HL-60 (cell line): ENCODE measurements around the gene SNX9.
"Not testable (repeated sequence)": the region's sequence is repeated elsewhere in the genome, so short reads cannot be mapped to it uniquely, and the experiment has no call there.

Source experiments
- DNase-seq, 2 experiments: peaks; one replicate each; pipeline ENCODE4 v3.0.0-alpha.2; 2010 to 2020; ENCODE audit warnings: low read depth in 1 of 2, low spot score in 1 of 2
- H3K27ac ChIP-seq: fragments of 250-450 bp; sonication (Bioruptor Pico); replicated peaks from 2 replicates; pipeline ENCODE4 v1.5.1; 2020; ENCODE audit warnings: mild to moderate bottlenecking, moderate library complexity
- H3K27me3 ChIP-seq: fragments of 250-450 bp; sonication (Bioruptor Pico); 2 replicates; pipeline ENCODE4 v1.5.1; 2021; ENCODE audit warnings: mild to moderate bottlenecking, moderate library complexity; ENCODE audit not compliant: insufficient read depth, poor library complexity, severe bottlenecking
- H3K4me3 ChIP-seq: replicated peaks from 2 replicates; pipeline ENCODE4 v1.5.1; 2011; ENCODE audit warnings: mild to moderate bottlenecking, control low read depth, low read length; ENCODE audit not compliant: insufficient read depth
- GABPA ChIP-seq: IDR thresholded peaks from 2 replicates; pipeline ENCODE4 v1.6.1; 2012; ENCODE audit warnings: low read depth
- POLR2AphosphoS5 ChIP-seq: IDR thresholded peaks from 2 replicates; pipeline ENCODE4 v1.6.1; 2012; ENCODE audit warnings: low read depth
- SPI1 ChIP-seq: IDR thresholded peaks from 2 replicates; pipeline ENCODE4 v1.6.1; 2012; ENCODE audit warnings: low read depth, mild to moderate bottlenecking, borderline replicate concordance
- TF ChIP-seq, protein P1 (sequence below): IDR thresholded peaks from one replicate; pipeline ENCODE4 v1.5.1; 2011; ENCODE audit warnings: low read length, control low read depth, inconsistent platforms; ENCODE audit not compliant: insufficient read depth
- TF ChIP-seq, protein P2 (sequence below): IDR thresholded peaks from 2 replicates; pipeline ENCODE4 v1.6.1; 2012; ENCODE audit warnings: low read depth; ENCODE audit not compliant: insufficient replicate concordance

SNX9 gene

DNA sequence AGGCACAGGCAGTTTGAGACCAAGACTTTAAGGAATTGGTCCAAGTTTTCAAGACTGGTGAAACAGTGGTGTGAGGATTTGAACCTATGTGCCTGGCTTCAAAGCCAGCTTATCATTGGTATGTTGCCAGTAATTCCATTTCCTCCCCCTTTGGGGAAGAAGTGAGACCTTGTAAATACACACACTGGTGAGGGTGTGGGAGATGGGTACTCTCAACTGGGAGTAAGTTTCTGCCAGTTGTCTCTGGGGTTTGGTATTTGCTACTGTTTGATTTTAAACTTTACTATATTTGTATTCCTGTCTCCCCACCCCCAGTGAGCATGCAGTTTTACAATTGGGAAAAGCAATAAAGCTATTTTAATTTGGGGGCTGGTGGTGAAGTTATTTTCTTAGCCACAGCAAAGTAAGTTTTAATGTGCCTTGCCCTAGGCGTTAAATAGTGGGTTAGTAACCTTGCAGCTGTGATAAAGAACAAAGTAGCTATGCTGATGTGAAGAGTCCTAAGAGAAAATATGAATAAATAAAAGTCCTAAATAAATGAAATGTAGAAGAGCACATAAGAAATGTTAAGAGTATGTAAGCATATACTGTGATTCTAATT lies 31.0 kb downstream of the SNX9 start:
- no peaks in the 10 kb centered on the region for H3K27me3 ChIP-seq
- no peak for DNase-seq
- TF ChIP-seq GABPA (no peak), POLR2AphosphoS5 (no peak), SPI1 (no peak)
- TF ChIP-seq, protein P1, sequence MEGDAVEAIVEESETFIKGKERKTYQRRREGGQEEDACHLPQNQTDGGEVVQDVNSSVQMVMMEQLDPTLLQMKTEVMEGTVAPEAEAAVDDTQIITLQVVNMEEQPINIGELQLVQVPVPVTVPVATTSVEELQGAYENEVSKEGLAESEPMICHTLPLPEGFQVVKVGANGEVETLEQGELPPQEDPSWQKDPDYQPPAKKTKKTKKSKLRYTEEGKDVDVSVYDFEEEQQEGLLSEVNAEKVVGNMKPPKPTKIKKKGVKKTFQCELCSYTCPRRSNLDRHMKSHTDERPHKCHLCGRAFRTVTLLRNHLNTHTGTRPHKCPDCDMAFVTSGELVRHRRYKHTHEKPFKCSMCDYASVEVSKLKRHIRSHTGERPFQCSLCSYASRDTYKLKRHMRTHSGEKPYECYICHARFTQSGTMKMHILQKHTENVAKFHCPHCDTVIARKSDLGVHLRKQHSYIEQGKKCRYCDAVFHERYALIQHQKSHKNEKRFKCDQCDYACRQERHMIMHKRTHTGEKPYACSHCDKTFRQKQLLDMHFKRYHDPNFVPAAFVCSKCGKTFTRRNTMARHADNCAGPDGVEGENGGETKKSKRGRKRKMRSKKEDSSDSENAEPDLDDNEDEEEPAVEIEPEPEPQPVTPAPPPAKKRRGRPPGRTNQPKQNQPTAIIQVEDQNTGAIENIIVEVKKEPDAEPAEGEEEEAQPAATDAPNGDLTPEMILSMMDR, result no peak
- TF ChIP-seq, protein P2, sequence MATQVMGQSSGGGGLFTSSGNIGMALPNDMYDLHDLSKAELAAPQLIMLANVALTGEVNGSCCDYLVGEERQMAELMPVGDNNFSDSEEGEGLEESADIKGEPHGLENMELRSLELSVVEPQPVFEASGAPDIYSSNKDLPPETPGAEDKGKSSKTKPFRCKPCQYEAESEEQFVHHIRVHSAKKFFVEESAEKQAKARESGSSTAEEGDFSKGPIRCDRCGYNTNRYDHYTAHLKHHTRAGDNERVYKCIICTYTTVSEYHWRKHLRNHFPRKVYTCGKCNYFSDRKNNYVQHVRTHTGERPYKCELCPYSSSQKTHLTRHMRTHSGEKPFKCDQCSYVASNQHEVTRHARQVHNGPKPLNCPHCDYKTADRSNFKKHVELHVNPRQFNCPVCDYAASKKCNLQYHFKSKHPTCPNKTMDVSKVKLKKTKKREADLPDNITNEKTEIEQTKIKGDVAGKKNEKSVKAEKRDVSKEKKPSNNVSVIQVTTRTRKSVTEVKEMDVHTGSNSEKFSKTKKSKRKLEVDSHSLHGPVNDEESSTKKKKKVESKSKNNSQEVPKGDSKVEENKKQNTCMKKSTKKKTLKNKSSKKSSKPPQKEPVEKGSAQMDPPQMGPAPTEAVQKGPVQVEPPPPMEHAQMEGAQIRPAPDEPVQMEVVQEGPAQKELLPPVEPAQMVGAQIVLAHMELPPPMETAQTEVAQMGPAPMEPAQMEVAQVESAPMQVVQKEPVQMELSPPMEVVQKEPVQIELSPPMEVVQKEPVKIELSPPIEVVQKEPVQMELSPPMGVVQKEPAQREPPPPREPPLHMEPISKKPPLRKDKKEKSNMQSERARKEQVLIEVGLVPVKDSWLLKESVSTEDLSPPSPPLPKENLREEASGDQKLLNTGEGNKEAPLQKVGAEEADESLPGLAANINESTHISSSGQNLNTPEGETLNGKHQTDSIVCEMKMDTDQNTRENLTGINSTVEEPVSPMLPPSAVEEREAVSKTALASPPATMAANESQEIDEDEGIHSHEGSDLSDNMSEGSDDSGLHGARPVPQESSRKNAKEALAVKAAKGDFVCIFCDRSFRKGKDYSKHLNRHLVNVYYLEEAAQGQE, result no peak
- no peak overlapping the region for H3K4me3 ChIP-seq
- H3K27ac ChIP-seq, result no peak overlapping the region

DNA sequence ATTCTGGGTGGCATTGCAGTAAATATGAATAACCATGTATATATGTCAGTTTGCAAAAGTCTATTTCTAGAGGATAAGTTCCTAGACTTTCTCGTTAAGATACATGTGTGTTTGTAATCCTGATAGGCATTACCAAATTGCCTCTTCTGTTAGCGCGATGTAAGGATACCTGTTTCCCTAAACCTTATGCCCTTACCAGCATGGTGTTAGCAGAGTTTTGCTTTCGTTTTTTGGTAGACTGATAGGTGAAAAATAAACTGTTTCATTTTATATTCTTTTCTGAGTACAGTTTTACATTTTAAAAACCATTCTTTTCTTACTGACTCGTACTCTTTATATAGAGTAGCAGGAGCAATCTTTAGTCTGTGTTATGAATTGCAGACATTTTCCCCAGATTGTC lies 32.3 kb downstream of the SNX9 start:
- Histone ChIP-seq H3K27ac (no peak overlapping the region), H3K4me3 (no peak overlapping the region), H3K27me3 (no peaks in the 10 kb centered on the region)
- TF ChIP-seq, protein P1, result no peak
- TF ChIP-seq SPI1 (no peak), POLR2AphosphoS5 (no peak), GABPA (no peak)
- no peak for DNase-seq

DNA sequence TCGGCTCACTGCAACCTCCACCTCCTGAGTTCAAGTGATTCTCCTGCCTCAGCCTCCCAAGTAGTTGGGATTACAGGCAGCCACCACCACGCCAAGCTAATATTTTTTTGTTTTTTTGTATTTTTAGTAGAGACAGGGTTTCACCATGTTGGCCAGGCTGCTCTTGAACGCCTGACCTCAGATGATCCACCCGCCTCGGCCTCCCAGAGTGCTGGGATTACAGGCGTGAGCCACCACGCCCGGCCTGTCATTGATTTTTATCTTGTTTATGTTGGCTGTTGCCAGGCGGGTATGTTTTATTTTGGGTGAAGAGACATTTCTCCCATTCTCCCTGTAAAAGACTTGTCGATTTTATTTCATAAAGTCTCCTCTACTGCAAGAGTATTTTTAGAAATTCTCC lies 32.8 kb downstream of the SNX9 start:
- H3K27ac ChIP-seq, DNase-seq: not testable (repeated sequence)

DNA sequence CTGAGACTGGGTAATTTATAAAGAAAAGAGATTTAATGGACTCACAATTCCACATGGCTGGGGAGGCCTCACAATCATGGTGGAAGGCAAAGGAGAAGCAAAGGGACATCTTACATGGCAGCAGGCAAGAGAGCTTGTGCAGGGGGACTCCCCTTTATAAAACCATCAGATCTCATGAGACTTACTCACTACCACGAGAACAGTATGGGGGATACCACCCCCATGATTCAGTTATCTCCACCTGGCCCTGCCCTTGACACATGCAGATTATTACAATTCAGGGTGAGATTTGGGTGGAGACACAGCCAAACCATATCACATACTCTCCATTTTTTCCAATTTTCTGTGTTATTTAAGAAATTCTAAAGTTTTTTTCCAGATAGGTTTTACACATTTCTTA lies 35.6 kb downstream of the SNX9 start:
- not testable (repeated sequence) for H3K4me3 ChIP-seq, H3K27ac ChIP-seq, H3K27me3 ChIP-seq, DNase-seq

More for the DNA sequence above, 32.8 kb downstream of the SNX9 start:
- H3K4me3 ChIP-seq, H3K27me3 ChIP-seq: not testable (repeated sequence)

DNA sequence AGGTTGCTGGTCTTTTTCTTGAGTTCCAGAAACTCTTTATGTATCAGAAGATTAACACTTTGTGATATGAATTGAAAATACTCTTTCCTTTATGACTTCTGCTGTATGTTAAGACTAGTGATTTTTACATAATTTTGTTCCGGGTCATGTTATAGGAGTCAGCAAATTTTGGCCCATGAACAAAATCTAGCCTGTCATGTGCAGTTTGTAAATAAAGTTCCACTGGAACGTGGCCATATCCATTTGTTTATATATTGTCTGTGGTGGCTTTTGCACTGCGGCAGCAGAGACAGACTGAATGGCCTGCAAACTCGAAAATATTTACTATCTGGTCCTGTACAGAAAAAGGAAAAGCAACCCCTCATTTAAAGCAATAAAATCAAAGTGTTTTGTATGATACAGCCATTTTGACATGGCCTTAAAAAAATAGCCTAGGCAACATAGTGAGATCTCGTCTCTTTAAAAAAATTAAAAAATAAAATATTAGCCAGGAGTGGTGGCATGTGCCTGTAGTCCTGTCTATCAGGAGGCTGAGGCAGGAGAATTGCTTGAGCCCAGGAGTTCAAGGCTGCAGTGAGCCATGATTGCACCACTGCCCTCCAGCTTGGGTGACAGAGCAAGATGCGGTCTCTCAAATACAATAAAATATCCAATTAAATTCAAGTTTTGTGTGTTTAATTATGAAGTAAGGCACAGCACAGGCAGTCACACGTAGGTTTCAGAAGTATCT lies 36.9 kb downstream of the SNX9 start:
- no peak for TF ChIP-seq SPI1
- Histone ChIP-seq H3K4me3 (no peak overlapping the region), H3K27ac (no peak overlapping the region), H3K27me3 (no peaks in the 10 kb centered on the region)
- DNase-seq, result no peak

DNA sequence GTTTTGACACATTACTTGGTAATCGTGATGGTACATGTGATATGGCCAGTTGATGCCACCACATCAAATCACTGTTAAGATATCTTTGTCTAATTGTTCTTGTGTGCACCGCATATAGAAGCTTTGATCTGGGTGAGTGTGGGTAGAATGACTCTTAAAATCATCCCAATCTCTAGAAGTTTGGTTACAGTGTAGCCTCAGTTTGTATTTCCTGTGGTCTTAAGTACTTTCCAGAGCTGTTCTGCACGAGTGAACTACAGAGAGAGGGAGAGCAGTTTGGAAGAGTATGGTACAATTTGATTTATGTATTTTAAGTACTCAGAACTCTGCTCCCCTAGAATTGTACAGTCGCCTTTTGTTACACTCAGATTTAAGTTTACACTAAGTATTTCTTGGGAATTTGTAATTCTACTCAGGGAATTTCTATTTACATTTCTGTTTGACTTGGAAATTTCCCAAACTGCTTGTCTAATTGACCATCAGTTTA lies 37.5 kb downstream of the SNX9 start:
- Histone ChIP-seq H3K27me3 (no peaks in the 10 kb centered on the region), H3K4me3 (no peak overlapping the region), H3K27ac (no peak overlapping the region)
- DNase-seq, result no peak
- TF ChIP-seq, protein P1, result no peak
- no peak for TF ChIP-seq POLR2AphosphoS5
- no peak for TF ChIP-seq GABPA
- TF ChIP-seq, protein P2, result no peak
- no peak for TF ChIP-seq SPI1
